ENCODE data around the gene SLK.

DNA sequence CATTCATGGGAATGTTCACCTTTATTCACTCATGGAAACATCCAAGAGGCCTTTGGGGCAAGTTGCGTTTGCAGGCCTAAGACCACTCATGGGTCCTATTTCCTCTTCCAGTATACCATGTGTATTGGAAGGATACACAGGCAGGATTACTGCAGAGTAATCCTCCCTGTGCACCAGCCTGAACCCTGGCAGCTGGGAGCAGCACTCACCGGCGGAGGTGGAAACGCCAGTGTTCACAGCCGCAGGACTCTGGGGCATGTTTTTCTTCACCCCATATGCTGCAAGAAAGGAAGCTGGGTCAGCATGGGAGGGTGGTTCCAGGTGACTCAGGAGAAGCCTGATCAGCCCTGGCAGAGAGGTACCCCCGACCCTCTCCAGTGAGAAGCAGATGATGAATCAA is 94.3 kb downstream of the SLK start:
- TF ChIP-seq, protein P1, sequence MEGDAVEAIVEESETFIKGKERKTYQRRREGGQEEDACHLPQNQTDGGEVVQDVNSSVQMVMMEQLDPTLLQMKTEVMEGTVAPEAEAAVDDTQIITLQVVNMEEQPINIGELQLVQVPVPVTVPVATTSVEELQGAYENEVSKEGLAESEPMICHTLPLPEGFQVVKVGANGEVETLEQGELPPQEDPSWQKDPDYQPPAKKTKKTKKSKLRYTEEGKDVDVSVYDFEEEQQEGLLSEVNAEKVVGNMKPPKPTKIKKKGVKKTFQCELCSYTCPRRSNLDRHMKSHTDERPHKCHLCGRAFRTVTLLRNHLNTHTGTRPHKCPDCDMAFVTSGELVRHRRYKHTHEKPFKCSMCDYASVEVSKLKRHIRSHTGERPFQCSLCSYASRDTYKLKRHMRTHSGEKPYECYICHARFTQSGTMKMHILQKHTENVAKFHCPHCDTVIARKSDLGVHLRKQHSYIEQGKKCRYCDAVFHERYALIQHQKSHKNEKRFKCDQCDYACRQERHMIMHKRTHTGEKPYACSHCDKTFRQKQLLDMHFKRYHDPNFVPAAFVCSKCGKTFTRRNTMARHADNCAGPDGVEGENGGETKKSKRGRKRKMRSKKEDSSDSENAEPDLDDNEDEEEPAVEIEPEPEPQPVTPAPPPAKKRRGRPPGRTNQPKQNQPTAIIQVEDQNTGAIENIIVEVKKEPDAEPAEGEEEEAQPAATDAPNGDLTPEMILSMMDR (IDR thresholded peaks at IDR 0.05) = no peak
- TF ChIP-seq ZFX (IDR thresholded peaks at IDR 0.05; ENCODE audit: borderline replicate concordance) = no peak

Data from 22Rv1 (cell line).